CD4-positive, alpha-beta T cell treated with Interleukin-6 at 100 ng/mL for 8 hours (primary cell): ENCODE results near the gene ANKRD45.
"Not testable (repeated sequence)": the region's sequence is repeated elsewhere in the genome, so short reads cannot be mapped to it uniquely, and the experiment has no call there.

Experiments
- DNase-seq: peaks from one replicate; pipeline ENCODE4 v3.0.0-alpha.2; 2020; ENCODE audit warnings: mixed read lengths, low spot score

The ANKRD45 gene

GRCh38 chr1:173572201-173572873, 97.3 kb downstream of the ANKRD45 start:
- DNase-seq = no peak

GRCh38 chr1:173570370-173571007, 99.2 kb downstream of the ANKRD45 start:
- DNase-seq = no peak

- no peak for DNase-seq
Observed at GRCh38 chr1:173568483-173568882, 101.2 kb downstream of the ANKRD45 start.

- DNase-seq = not testable (repeated sequence)
Observed at GRCh38 chr1:173563846-173564245, 105.8 kb downstream of the ANKRD45 start.

- DNase-seq = no peak
Observed at GRCh38 chr1:173562813-173563212, 106.8 kb downstream of the ANKRD45 start.

- DNase-seq = no peak
Observed at GRCh38 chr1:173561263-173561662, 108.4 kb downstream of the ANKRD45 start.

GRCh38 chr1:173560285-173560880, 109.3 kb downstream of the ANKRD45 start:
- no peak for DNase-seq
